HG03039 (cell line): ENCODE data around the gene DEDD.
"Not testable (repeated sequence)": the region's sequence is repeated elsewhere in the genome, so short reads cannot be mapped to it uniquely, and the experiment has no call there.

Source experiments
- ATAC-seq: cut with Tn5 transposase; IDR thresholded peaks from one replicate; pipeline ENCODE4 v1.9.1; 2021; ENCODE audit warnings: mild to moderate bottlenecking, moderate library complexity; ENCODE audit not compliant: unreplicated experiment

DEDD gene

GRCh38 chr1:161130266-161130665 lies 2.2 kb downstream of the DEDD start:
- ATAC-seq: no peak

GRCh38 chr1:161128591-161129420 lies 3.7 kb downstream of the DEDD start:
- ATAC-seq: no peak

- no peak for ATAC-seq
Measured at GRCh38 chr1:161127649-161128048, 4.8 kb downstream of the DEDD start.

GRCh38 chr1:161122967-161123366 lies 9.5 kb downstream of the DEDD start:
- no peak for ATAC-seq

GRCh38 chr1:161121834-161122233 lies 10.6 kb downstream of the DEDD start:
- no peak for ATAC-seq

- ATAC-seq: no peak
Measured at GRCh38 chr1:161121042-161121650, 11.3 kb downstream of the DEDD start.

GRCh38 chr1:161119092-161119903 lies 13.2 kb downstream of the DEDD start:
- no peak for ATAC-seq

- peak; percentile 75 for ATAC-seq
Measured at GRCh38 chr1:161117759-161118581, 14.5 kb downstream of the DEDD start, which contains the start of the genes NIT1 and PFDN2. TSS of gene NIT1 (plus strand) at chr1:161118105. CDS start at chr1:161118177, 72 bp downstream. TSS of gene PFDN2 (minus strand) at chr1:161118037. CDS start at chr1:161118026, 11 bp downstream.

- ATAC-seq: not testable (repeated sequence)
Measured at GRCh38 chr1:161115961-161116360, 16.5 kb downstream of the DEDD start.

- ATAC-seq: no peak
Measured at GRCh38 chr1:161115132-161115711, 17.2 kb downstream of the DEDD start.

- ATAC-seq: no peak
Measured at GRCh38 chr1:161114556-161114955, 17.9 kb downstream of the DEDD start.

GRCh38 chr1:161113915-161114314 lies 18.6 kb downstream of the DEDD start:
- no peak for ATAC-seq

GRCh38 chr1:161111527-161111926 lies 20.9 kb downstream of the DEDD start:
- no peak for ATAC-seq

- no peak for ATAC-seq
Measured at GRCh38 chr1:161111117-161111516, 21.4 kb downstream of the DEDD start.

GRCh38 chr1:161106431-161106830 lies 26.0 kb downstream of the DEDD start:
- no peak for ATAC-seq

GRCh38 chr1:161100556-161100955 lies 31.9 kb downstream of the DEDD start:
- no peak for ATAC-seq

- ATAC-seq: no peak
Measured at GRCh38 chr1:161099090-161099802, 33.2 kb downstream of the DEDD start.

GRCh38 chr1:161098210-161099068 lies 34.0 kb downstream of the DEDD start, which contains the start of gene KLHDC9:
TSS of gene KLHDC9 (plus strand) at chr1:161098361. CDS start at chr1:161098536, 175 bp downstream.
- ATAC-seq: peak; percentile 53
